ENCODE data around the gene FBXL19.

FBXL19 gene

DNA sequence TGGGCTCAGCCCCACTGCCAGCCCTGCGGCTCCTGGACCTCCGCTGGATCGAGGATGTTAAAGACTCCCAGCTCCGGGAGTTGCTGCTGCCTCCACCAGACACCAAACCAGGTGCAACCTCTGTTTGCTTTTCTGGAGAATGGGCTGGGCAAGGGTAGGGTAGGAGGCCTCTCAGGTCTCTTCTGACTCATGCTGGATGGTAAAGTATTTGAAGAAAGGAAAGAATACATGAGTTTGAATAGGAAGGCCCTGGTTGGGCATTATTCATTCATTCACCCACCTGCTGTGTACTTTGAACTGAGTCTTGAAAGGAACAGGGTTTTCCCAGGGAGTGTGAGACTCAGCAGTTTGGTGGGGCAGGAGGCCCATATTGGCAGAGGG, 19.0 kb downstream of the FBXL19 start:
- H3K4me3 ChIP-seq (ENCODE audit: low read depth, low read length): no peak overlapping the region
- TF ChIP-seq, protein P1, sequence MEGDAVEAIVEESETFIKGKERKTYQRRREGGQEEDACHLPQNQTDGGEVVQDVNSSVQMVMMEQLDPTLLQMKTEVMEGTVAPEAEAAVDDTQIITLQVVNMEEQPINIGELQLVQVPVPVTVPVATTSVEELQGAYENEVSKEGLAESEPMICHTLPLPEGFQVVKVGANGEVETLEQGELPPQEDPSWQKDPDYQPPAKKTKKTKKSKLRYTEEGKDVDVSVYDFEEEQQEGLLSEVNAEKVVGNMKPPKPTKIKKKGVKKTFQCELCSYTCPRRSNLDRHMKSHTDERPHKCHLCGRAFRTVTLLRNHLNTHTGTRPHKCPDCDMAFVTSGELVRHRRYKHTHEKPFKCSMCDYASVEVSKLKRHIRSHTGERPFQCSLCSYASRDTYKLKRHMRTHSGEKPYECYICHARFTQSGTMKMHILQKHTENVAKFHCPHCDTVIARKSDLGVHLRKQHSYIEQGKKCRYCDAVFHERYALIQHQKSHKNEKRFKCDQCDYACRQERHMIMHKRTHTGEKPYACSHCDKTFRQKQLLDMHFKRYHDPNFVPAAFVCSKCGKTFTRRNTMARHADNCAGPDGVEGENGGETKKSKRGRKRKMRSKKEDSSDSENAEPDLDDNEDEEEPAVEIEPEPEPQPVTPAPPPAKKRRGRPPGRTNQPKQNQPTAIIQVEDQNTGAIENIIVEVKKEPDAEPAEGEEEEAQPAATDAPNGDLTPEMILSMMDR (IDR thresholded peaks at IDR 0.05; ENCODE audit: low read depth, low read length): no peak

DNA sequence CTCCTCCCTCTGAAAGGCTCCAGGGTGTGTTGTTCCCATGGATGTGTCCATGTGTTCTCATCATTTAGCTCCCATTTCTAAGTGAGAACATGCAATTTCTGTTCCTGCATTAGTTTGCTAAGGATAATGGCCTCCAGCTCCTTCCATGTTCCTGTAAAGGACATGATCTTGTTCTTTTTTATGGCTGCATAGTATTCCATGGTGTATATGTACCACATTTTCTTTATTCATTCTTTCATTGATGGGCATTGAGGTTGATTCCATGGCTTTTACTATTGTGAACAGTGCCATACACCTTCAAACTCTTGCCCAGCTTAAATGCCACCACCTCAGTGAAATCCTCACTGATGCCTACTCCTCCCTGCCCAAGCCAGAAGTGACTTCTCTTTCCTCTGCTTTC, 21.0 kb downstream of the FBXL19 start:
- H3K4me3 ChIP-seq (ENCODE audit: low read depth, low read length): no peak overlapping the region
- TF ChIP-seq, protein P1 (IDR thresholded peaks at IDR 0.05; ENCODE audit: low read depth, low read length): no peak

DNA sequence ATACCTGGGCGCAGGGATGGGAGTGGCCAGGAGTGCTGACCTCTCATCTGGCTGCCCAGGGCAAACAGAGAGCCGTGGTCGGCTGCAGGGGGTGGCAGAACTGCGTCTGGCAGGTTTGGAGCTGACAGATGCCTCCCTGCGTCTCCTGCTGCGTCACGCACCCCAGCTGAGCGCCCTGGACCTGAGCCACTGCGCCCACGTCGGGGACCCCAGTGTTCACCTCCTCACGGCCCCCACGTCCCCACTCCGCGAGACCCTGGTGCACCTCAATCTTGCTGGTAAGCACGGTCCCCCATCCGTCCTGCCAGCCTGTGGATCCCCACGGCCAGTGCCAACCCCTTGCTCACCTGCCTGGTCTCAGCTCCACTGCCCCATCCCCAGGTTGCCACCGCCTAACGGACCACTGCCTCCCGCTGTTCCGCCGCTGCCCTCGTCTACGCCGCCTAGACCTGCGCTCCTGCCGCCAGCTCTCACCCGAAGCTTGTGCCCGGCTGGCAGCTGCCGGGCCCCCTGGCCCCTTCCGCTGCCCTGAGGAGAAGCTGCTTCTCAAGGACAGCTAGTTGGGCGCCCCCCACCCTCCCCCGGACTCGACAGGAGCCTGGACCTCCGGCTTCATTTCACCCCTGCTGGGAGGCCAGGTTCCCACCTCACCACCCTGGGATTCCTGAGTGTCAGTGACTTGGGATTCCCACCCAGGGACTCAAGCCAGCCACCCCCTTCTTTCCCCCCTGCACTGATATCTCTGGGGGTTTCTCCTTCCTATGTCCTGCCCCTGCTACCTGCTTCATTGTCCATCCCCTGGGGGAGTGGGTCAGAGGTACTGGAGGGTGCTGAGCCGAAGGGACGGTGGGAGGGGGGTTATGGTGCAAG, 23.5 kb downstream of the FBXL19 start:
- H3K4me3 ChIP-seq (ENCODE audit: low read depth, low read length): no peak overlapping the region
- TF ChIP-seq, protein P1 (IDR thresholded peaks at IDR 0.05; ENCODE audit: low read depth, low read length): no peak

- TF ChIP-seq, protein P1 (IDR thresholded peaks at IDR 0.05; ENCODE audit: low read depth, low read length): no peak
- no peak overlapping the region for H3K4me3 ChIP-seq (ENCODE audit: low read depth, low read length)
These were observed 24.1 kb downstream of the FBXL19 start for GRCh38 chr16:30947541-30947858.

- H3K4me3 ChIP-seq (ENCODE audit: low read depth, low read length): peak overlapping the region; percentile 79
- TF ChIP-seq, protein P1 (IDR thresholded peaks at IDR 0.05; ENCODE audit: low read depth, low read length): no peak
These were observed 24.7 kb downstream of the FBXL19 start for GRCh38 chr16:30947859-30948666.

DNA sequence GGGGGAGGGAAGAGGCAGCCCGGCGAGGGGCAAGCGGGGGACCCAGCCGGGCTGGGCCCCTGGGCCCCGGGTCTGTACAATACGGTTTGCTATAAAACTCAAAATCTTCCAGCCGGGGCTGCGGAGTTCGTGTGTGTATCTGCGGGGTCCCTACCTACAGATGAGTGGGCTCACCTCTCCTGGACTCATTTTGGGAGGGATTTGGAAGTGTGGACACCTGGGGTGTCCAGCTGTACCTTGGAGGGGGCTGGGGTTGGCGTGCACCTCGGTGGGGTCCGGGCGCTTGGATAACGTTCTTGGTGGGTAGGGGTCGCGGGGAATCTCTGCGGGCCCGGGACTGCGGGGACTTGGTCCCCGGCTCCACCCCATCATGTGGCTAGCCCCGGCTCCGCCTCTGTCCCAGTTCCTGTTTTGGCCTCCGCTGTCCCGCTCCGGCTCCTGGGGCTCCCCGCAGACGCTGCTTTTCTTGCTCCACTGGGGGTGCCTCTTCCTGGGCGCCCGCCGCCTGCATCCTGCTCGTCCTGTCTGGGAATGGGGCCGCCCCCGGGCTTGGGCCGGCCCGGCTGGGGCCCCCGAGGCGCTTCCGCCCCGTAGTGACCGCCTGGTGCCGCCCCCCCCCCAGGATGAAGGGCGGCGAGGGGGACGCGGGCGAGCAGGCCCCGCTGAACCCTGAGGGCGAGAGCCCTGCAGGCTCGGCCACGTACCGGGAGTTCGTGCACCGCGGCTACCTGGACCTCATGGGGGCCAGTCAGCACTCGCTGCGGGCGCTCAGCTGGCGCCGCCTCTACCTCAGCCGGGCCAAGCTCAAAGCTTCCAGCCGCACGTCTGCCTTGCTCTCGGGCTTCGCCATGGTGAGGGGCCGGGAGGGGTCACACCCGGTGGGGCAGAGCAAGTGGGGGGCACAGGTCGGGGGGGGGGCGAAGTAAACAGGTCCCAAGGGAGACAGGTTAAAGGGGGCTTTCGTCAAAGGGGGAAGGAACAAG, 25.6 kb downstream of the FBXL19 start, which contains the start of gene ORAI3:
Gene ORAI3 (plus strand): TSS at position 402 of the 983 bp plus-strand sequence. CDS start 222 bp downstream, at position 624.
- peak within 1 kb of the TSS; percentile 79 for H3K4me3 ChIP-seq (ENCODE audit: low read depth, low read length)
- TF ChIP-seq, protein P1 (IDR thresholded peaks at IDR 0.05; ENCODE audit: low read depth, low read length): no peak

All from WI38 (cell line).